ENCODE measurements around the gene KHDRBS2.
A peak's percentile ranks its signal among the peaks of the same experiment; 100 is the strongest.

KHDRBS2 gene

DNA sequence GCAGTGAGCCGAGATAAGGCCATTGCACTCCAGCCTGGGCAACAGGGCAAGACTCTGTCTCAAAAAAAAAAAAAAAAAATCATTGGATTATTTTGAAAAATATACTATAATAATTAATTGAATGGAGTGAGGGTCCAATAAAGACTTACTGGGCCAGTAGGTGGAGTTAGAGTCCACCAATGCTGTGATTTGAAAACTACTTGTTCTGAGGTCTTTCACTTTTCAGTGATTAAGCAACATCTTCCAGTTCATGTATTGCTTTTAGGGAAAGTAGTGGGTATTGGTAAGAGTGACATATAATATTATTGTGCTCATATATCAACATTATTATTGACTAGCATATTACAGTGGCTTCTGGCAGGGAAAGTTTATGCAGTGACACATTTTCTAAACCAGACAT lies 530.3 kb downstream of the KHDRBS2 start:
- H3K4me1 ChIP-seq (ENCODE audit: low read length), result no peaks in the 10 kb centered on the region
- H3K27me3 ChIP-seq (ENCODE audit: low read depth, low read length), result no peaks in the 10 kb centered on the region
- H3K4me2 ChIP-seq (ENCODE audit: low read length), result no peak overlapping the region
- no peaks in the 10 kb centered on the region for H3K36me3 ChIP-seq (replicated peaks; ENCODE audit: low read depth, low read length)
- H4K20me1 ChIP-seq (ENCODE audit: insufficient read depth, low read length), result no peaks in the 10 kb centered on the region
- no peak overlapping the region for H2AFZ ChIP-seq (ENCODE audit: low read depth, low read length)
- TF ChIP-seq CTCF (IDR thresholded peaks at IDR 0.05; ENCODE audit: low read depth, low read length), result no peak
- TF ChIP-seq EZH2phosphoT487 (IDR thresholded peaks at IDR 0.05; ENCODE audit: low read depth), result no peak
- H3K4me3 ChIP-seq (ENCODE audit: low read length), result no peak overlapping the region
- no peaks in the 10 kb centered on the region for H3K9me3 ChIP-seq (ENCODE audit: insufficient read depth, low read length)
- no peak overlapping the region for H3K27ac ChIP-seq (ENCODE audit: low read length)
- no peaks in the 10 kb centered on the region for H3K79me2 ChIP-seq (ENCODE audit: low read length)
- H3K9ac ChIP-seq (ENCODE audit: low read length), result no peak overlapping the region

DNA sequence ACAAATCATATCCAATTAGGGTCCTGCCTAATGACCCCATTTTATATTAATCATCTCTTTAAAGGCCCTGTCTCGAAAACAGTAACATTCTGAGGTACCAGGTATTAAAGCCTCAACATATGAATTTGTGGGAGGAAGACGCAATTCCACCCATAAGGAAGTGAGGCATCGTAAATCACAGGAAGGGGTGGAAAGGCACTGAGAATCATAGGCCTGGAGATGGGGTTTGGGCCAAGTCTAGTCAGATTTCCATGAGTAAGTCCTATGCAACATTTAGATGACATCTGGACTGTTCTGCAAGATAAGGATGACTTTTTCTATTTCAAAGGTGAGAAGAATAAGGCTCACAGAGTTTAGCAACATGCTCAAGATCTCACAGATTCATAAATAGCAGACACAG lies 534.0 kb downstream of the KHDRBS2 start:
- Histone ChIP-seq H4K20me1 (ENCODE audit: insufficient read depth, low read length) (no peaks in the 10 kb centered on the region), H3K79me2 (ENCODE audit: low read length) (no peaks in the 10 kb centered on the region), H3K9ac (ENCODE audit: low read length) (no peak overlapping the region), H3K4me1 (ENCODE audit: low read length) (no peaks in the 10 kb centered on the region), H2AFZ (ENCODE audit: low read depth, low read length) (no peak overlapping the region), H3K4me2 (ENCODE audit: low read length) (no peak overlapping the region), H3K9me3 (ENCODE audit: insufficient read depth, low read length) (no peaks in the 10 kb centered on the region), H3K36me3 (replicated peaks; ENCODE audit: low read depth, low read length) (no peaks in the 10 kb centered on the region), H3K27me3 (ENCODE audit: low read depth, low read length) (no peaks in the 10 kb centered on the region; the same call in 1 of the 2 replicates), H3K4me3 (ENCODE audit: low read length) (no peak overlapping the region), H3K27ac (ENCODE audit: low read length) (no peak overlapping the region)
- TF ChIP-seq EZH2phosphoT487 (IDR thresholded peaks at IDR 0.05; ENCODE audit: low read depth), result no peak
- no peak for TF ChIP-seq CTCF (IDR thresholded peaks at IDR 0.05; ENCODE audit: low read depth, low read length)

GRCh38 chr6:61745994-61746393 lies 540.0 kb downstream of the KHDRBS2 start:
- Histone ChIP-seq H3K9ac (ENCODE audit: low read length) (no peak overlapping the region), H3K27me3 (ENCODE audit: low read depth, low read length) (no peaks in the 10 kb centered on the region; the same call in 1 of the 2 replicates), H3K27ac (ENCODE audit: low read length) (no peak overlapping the region), H3K9me3 (ENCODE audit: insufficient read depth, low read length) (no peaks in the 10 kb centered on the region), H3K4me3 (ENCODE audit: low read length) (no peak overlapping the region), H3K36me3 (replicated peaks; ENCODE audit: low read depth, low read length) (no peaks in the 10 kb centered on the region), H4K20me1 (ENCODE audit: insufficient read depth, low read length) (no peaks in the 10 kb centered on the region), H3K4me1 (ENCODE audit: low read length) (peaks cover 16% of the 10 kb centered on the region), H3K79me2 (ENCODE audit: low read length) (no peaks in the 10 kb centered on the region), H3K4me2 (ENCODE audit: low read length) (peak overlapping the region; percentile 27), H2AFZ (ENCODE audit: low read depth, low read length) (no peak overlapping the region)
- TF ChIP-seq CTCF (IDR thresholded peaks at IDR 0.05; ENCODE audit: low read depth, low read length) (no peak), EZH2phosphoT487 (IDR thresholded peaks at IDR 0.05; ENCODE audit: low read depth) (no peak)

- Histone ChIP-seq H3K9ac (ENCODE audit: low read length) (no peak overlapping the region), H3K27ac (ENCODE audit: low read length) (no peak overlapping the region), H3K79me2 (ENCODE audit: low read length) (no peaks in the 10 kb centered on the region), H3K36me3 (replicated peaks; ENCODE audit: low read depth, low read length) (no peaks in the 10 kb centered on the region), H2AFZ (ENCODE audit: low read depth, low read length) (no peak overlapping the region), H3K4me2 (ENCODE audit: low read length) (no peak overlapping the region), H3K4me3 (ENCODE audit: low read length) (no peak overlapping the region), H3K4me1 (ENCODE audit: low read length) (no peaks in the 10 kb centered on the region), H3K27me3 (ENCODE audit: low read depth, low read length) (no peaks in the 10 kb centered on the region), H3K9me3 (ENCODE audit: insufficient read depth, low read length) (no peaks in the 10 kb centered on the region), H4K20me1 (ENCODE audit: insufficient read depth, low read length) (no peaks in the 10 kb centered on the region)
- TF ChIP-seq CTCF (IDR thresholded peaks at IDR 0.05; ENCODE audit: low read depth, low read length) (peak; percentile 26; the same call in 1 of the 2 replicates), EZH2phosphoT487 (IDR thresholded peaks at IDR 0.05; ENCODE audit: low read depth) (no peak)
Observed at GRCh38 chr6:61711849-61712248, 574.2 kb downstream of the KHDRBS2 start.
